ENCODE measurements around the gene SATL1.

DNA sequence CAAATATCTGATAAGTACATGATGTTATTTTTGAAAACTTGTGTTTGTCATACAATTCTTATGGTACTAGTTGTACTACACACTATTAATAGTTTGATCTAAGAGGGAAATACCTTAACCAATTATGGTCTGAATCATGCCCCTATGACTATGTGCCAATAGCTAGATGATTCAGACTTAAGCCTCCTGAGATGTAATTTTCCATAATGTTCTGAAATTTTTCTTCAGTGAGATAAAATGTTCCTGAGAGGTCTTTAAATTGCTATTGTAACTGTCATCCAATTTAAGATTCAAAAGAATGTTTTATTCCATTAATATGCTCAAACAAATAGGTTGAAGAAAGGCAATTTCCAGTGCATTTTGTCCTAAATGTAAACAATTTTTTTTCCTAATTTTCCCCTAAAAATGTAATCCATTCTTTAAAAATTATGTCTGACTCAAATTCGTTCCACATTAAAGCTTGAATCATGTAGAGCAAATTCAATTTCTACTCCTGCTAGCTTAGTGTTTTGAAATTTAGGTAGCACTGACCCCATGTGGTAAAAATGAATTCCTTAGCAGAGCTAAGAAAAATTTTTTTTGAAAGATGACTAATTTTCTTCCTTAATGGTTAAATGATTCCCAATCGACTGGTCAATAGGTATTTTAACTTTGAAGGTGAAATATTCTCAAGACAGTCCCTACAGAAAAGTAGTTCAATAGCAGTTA is 190.8 kb downstream of the SATL1 start:
- TF ChIP-seq POLR2A (IDR thresholded peaks at IDR 0.05) = no peak
- TF ChIP-seq, protein P1, sequence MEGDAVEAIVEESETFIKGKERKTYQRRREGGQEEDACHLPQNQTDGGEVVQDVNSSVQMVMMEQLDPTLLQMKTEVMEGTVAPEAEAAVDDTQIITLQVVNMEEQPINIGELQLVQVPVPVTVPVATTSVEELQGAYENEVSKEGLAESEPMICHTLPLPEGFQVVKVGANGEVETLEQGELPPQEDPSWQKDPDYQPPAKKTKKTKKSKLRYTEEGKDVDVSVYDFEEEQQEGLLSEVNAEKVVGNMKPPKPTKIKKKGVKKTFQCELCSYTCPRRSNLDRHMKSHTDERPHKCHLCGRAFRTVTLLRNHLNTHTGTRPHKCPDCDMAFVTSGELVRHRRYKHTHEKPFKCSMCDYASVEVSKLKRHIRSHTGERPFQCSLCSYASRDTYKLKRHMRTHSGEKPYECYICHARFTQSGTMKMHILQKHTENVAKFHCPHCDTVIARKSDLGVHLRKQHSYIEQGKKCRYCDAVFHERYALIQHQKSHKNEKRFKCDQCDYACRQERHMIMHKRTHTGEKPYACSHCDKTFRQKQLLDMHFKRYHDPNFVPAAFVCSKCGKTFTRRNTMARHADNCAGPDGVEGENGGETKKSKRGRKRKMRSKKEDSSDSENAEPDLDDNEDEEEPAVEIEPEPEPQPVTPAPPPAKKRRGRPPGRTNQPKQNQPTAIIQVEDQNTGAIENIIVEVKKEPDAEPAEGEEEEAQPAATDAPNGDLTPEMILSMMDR (IDR thresholded peaks at IDR 0.05) = peak in 2 of 6 experiments; percentile 11 to 15
